Activated CD8-positive, alpha-beta T cell treated with anti-CD3 and anti-CD28 coated beads for 36 hours (primary cell): Measurements from ENCODE around the gene KRT5. TPM values are rescaled to one million over a fixed set of nuclear protein-coding genes. Genes with fewer than 3 reads are reported as not detected.

Experiments used
- ATAC-seq: fragments of 200-7000 bp; cut with Tn5 transposase; one replicate; pipeline ENCODE4 v1.10.0; 2021; ENCODE audit warnings: mild to moderate bottlenecking, moderate library complexity
- CTCF ChIA-PET: fragments of 350-600 bp; sonication (Branson Sonifier 250); formaldehyde crosslinking; loops from one replicate; lab custom pipeline; 2021; ENCODE audit warnings: antibody characterized with exemption; lab: Charles Lee
- POLR2A ChIA-PET: fragments of 350-600 bp; sonication (Branson Sonifier 250); formaldehyde crosslinking; loops from one replicate; lab custom pipeline; 2021; ENCODE audit warnings: antibody characterized with exemption; lab: Charles Lee
- DNase-seq: peaks from one replicate; pipeline ENCODE4 v3.0.0-alpha.2; 2020
- H3K27ac Mint-ChIP-seq: one replicate; pipeline ENCODE4 v1.8.0; 2021; ENCODE audit warnings: mild to moderate bottlenecking, mixed read lengths
- H3K27me3 Mint-ChIP-seq: one replicate; pipeline ENCODE4 v1.8.0; 2021; ENCODE audit warnings: mixed read lengths
- H3K36me3 Mint-ChIP-seq: one replicate; pipeline ENCODE4 v1.8.0; 2021; ENCODE audit warnings: low read depth, mixed read lengths
- H3K4me1 Mint-ChIP-seq: one replicate; pipeline ENCODE4 v1.8.0; 2021; ENCODE audit warnings: low read depth, mixed read lengths
- H3K4me3 Mint-ChIP-seq: one replicate; pipeline ENCODE4 v1.8.0; 2021; ENCODE audit warnings: mild to moderate bottlenecking, moderate library complexity, mixed read lengths
- H3K9me3 Mint-ChIP-seq: one replicate; pipeline ENCODE4 v1.8.0; 2021; ENCODE audit warnings: mixed read lengths
- CTCF ChIP-seq: fragments of 200-600 bp; IDR thresholded peaks from one replicate; pipeline ENCODE4 v1.8.0; 2022; ENCODE audit warnings: antibody characterized with exemption, mild to moderate bottlenecking
- intact Hi-C: fragments of 100-400 bp; cut with micrococcal nuclease; formaldehyde crosslinking; loops from one replicate; pipeline ENCODE4 v1.10.0; 2022
- total RNA-seq, 2 experiments: library from RNA; stranded (reverse); gene quantifications; one replicate each; pipeline ENCODE4 v1.2.3, GENCODE V29; 2021

The KRT5 gene
- total RNA-seq, 2 experiments from 2014 or later: not detected

- H3K27ac Mint-ChIP-seq: no peak overlapping the region
Measured at GRCh38 chr12:52559979-52560378, 39.8 kb upstream of the KRT5 start.

GRCh38 chr12:52558781-52559445, 38.7 kb upstream of the KRT5 start:
- no peak for DNase-seq
- Mint-ChIP-seq H3K4me1 (peaks cover 2% of the 10 kb centered on the region), H3K27me3 (peaks cover 5% of the 10 kb centered on the region), H3K9me3 (no peaks in the 10 kb centered on the region), H3K27ac (no peak overlapping the region), H3K36me3 (no peaks in the 10 kb centered on the region), H3K4me3 (no peak overlapping the region)
- ChIA-PET POLR2A (no interaction called here), CTCF (interaction anchor here (0.7 to 1.5 kb wide), 2 partner anchors 421 to 422 kb away, joined by 3 to 5 read pairs; no protein-coding TSS in a partner anchor)
- TF ChIP-seq CTCF: no peak
- intact Hi-C loops: no loop called here
- ATAC-seq: no peak

More at GRCh38 chr12:52559979-52560378, 39.8 kb upstream of the KRT5 start:
- ChIA-PET CTCF (interaction anchor here (1.5 kb wide), 1 partner anchor 421 kb away, joined by 5 read pairs; no protein-coding TSS in a partner anchor), POLR2A (interaction anchor here (1.0 kb wide), 1 partner anchor 14 kb away, joined by 3 read pairs; no protein-coding TSS in a partner anchor)
- H3K4me1 Mint-ChIP-seq: peaks cover 2% of the 10 kb centered on the region
- intact Hi-C loops: no loop called here
- H3K27me3 Mint-ChIP-seq: peaks cover 7% of the 10 kb centered on the region
- no peaks in the 10 kb centered on the region for H3K36me3 Mint-ChIP-seq
- H3K4me3 Mint-ChIP-seq: no peak overlapping the region
- ATAC-seq (no peak), DNase-seq (no peak)
- TF ChIP-seq CTCF: no peak
- H3K9me3 Mint-ChIP-seq: no peaks in the 10 kb centered on the region

GRCh38 chr12:52557476-52557875, 37.3 kb upstream of the KRT5 start:
- H3K27me3 Mint-ChIP-seq: peaks cover 4% of the 10 kb centered on the region
- H3K36me3 Mint-ChIP-seq: no peaks in the 10 kb centered on the region
- intact Hi-C loops: no loop called here
- H3K4me3 Mint-ChIP-seq: no peak overlapping the region
- POLR2A ChIA-PET: no interaction called here
- CTCF ChIA-PET: no interaction called here
- H3K4me1 Mint-ChIP-seq: peaks cover 2% of the 10 kb centered on the region
- ATAC-seq (no peak), DNase-seq (no peak)
- H3K9me3 Mint-ChIP-seq: no peaks in the 10 kb centered on the region
- no peak overlapping the region for H3K27ac Mint-ChIP-seq
- no peak for TF ChIP-seq CTCF

- Mint-ChIP-seq H3K9me3 (no peaks in the 10 kb centered on the region), H3K4me3 (no peak overlapping the region), H3K4me1 (peaks cover 2% of the 10 kb centered on the region), H3K36me3 (no peaks in the 10 kb centered on the region), H3K27ac (no peak overlapping the region), H3K27me3 (peaks cover 7% of the 10 kb centered on the region)
- ChIA-PET POLR2A (no interaction called here), CTCF (interaction anchor here (1.7 kb wide), 1 partner anchor 325 kb away, joined by 4 read pairs; no protein-coding TSS in a partner anchor)
- DNase-seq (no peak), ATAC-seq (no peak)
- TF ChIP-seq CTCF: no peak
- intact Hi-C loops: no loop called here
Measured at GRCh38 chr12:52555577-52555976, 35.4 kb upstream of the KRT5 start.

- intact Hi-C loops: no loop called here
- ATAC-seq (no peak), DNase-seq (no peak)
- Mint-ChIP-seq H3K4me1 (peaks cover 2% of the 10 kb centered on the region), H3K4me3 (no peak within 1 kb of the TSS), H3K36me3 (no peaks in the 10 kb centered on the region), H3K27ac (no peak within 1 kb of the TSS), H3K9me3 (no peaks in the 10 kb centered on the region), H3K27me3 (peaks cover 3% of the 10 kb centered on the region)
- ChIA-PET POLR2A (no interaction called here), CTCF (no interaction called here)
- no peak for TF ChIP-seq CTCF
Measured at GRCh38 chr12:52552681-52553195, 32.5 kb upstream of the KRT5 start, which contains the start of gene KRT71. Gene KRT71, minus strand, starts transcription at chr12:52553145. Its CDS starts 68 bp downstream, at chr12:52553077.
